HEK293 (cell line): ENCODE measurements around the gene CLN6.

Experiments
- CTCF ChIP-seq: fragments of 450-650 bp; formaldehyde crosslinking; IDR thresholded peaks from 2 replicates; pipeline ENCODE4 v1.5.1; 2016; ENCODE audit warnings: missing biosample characterization, missing genetic modification characterization
- OSR2 ChIP-seq: fragments of 450-650 bp; formaldehyde crosslinking; IDR thresholded peaks from 2 replicates; pipeline ENCODE4 v1.5.1; 2016; ENCODE audit warnings: missing biosample characterization, missing genetic modification characterization
- PRDM1 ChIP-seq: fragments of 450-650 bp; formaldehyde crosslinking; IDR thresholded peaks from 2 replicates; pipeline ENCODE4; 2016; ENCODE audit warnings: missing biosample characterization, missing genetic modification characterization
- SALL2 ChIP-seq: fragments of 450-650 bp; formaldehyde crosslinking; IDR thresholded peaks from 2 replicates; pipeline ENCODE4 v1.5.0; 2017; ENCODE audit warnings: missing biosample characterization, mild to moderate bottlenecking, missing genetic modification characterization, borderline replicate concordance
- SETDB1 ChIP-seq: IDR thresholded peaks from one replicate; pipeline ENCODE4 v1.6.1; 2017; ENCODE audit warnings: mild to moderate bottlenecking, low read length, moderate library complexity, mixed read lengths; ENCODE audit not compliant: insufficient read length
- TSHZ1 ChIP-seq: fragments of 450-650 bp; formaldehyde crosslinking; IDR thresholded peaks from 2 replicates; pipeline ENCODE4 v1.5.1; 2016; ENCODE audit warnings: missing biosample characterization, missing genetic modification characterization, borderline replicate concordance
- YY1 ChIP-seq: fragments of 450-650 bp; formaldehyde crosslinking; IDR thresholded peaks from 2 replicates; pipeline ENCODE4 v1.5.1; 2018; ENCODE audit warnings: missing biosample characterization, missing genetic modification characterization
- ZBTB10 ChIP-seq: fragments of 450-650 bp; formaldehyde crosslinking; IDR thresholded peaks from 2 replicates; pipeline ENCODE4 v1.5.1; 2016; ENCODE audit warnings: missing biosample characterization, missing genetic modification characterization
- ZNF133 ChIP-seq: fragments of 450-650 bp; formaldehyde crosslinking; IDR thresholded peaks from 2 replicates; pipeline ENCODE4 v1.5.1; 2016; ENCODE audit warnings: missing biosample characterization, missing genetic modification characterization
- ZNF202 ChIP-seq: fragments of 450-650 bp; formaldehyde crosslinking; IDR thresholded peaks from 2 replicates; pipeline ENCODE4 v1.5.1; 2016; ENCODE audit warnings: missing biosample characterization, missing genetic modification characterization, borderline replicate concordance
- ZNF211 ChIP-seq: fragments of 450-650 bp; formaldehyde crosslinking; IDR thresholded peaks from 2 replicates; pipeline ENCODE4 v1.5.1; 2016; ENCODE audit warnings: low read depth, missing biosample characterization, missing genetic modification characterization
- ZNF335 ChIP-seq: fragments of 450-650 bp; formaldehyde crosslinking; conservative IDR thresholded peaks from 2 replicates; pipeline ENCODE4 v1.5.1; 2016; ENCODE audit warnings: missing biosample characterization, missing genetic modification characterization
- ZNF433 ChIP-seq: fragments of 450-650 bp; formaldehyde crosslinking; IDR thresholded peaks from 2 replicates; pipeline ENCODE4 v1.5.1; 2016; ENCODE audit warnings: missing biosample characterization, missing genetic modification characterization, low read depth
- ZNF560 ChIP-seq: fragments of 450-650 bp; formaldehyde crosslinking; IDR thresholded peaks from 2 replicates; pipeline ENCODE4 v1.5.1; 2017; ENCODE audit warnings: missing biosample characterization, missing genetic modification characterization, borderline replicate concordance
- ZNF600 ChIP-seq: fragments of 450-650 bp; formaldehyde crosslinking; IDR thresholded peaks from 2 replicates; pipeline ENCODE4 v1.5.1; 2016; ENCODE audit warnings: missing biosample characterization, missing genetic modification characterization
- ZNF660 ChIP-seq: fragments of 450-650 bp; IDR thresholded peaks from 2 replicates; pipeline ENCODE4 v1.5.1; 2018; ENCODE audit warnings: missing biosample characterization, mild to moderate bottlenecking, missing genetic modification characterization
- ZNF747 ChIP-seq: fragments of 450-650 bp; formaldehyde crosslinking; IDR thresholded peaks from 2 replicates; pipeline ENCODE4 v1.5.1; 2016; ENCODE audit warnings: missing biosample characterization, missing genetic modification characterization
- ZNF837 ChIP-seq: fragments of 450-650 bp; formaldehyde crosslinking; IDR thresholded peaks from 2 replicates; pipeline ENCODE4 v1.5.1; 2016; ENCODE audit warnings: missing biosample characterization, missing genetic modification characterization
- TF ChIP-seq, protein P1 (sequence below): fragments of 450-650 bp; formaldehyde crosslinking; IDR thresholded peaks from 2 replicates; pipeline ENCODE4 v1.5.1; 2016; ENCODE audit warnings: missing biosample characterization, missing genetic modification characterization, low read depth
- TF ChIP-seq, protein P2 (sequence below): fragments of 450-650 bp; formaldehyde crosslinking; IDR thresholded peaks from 2 replicates; pipeline ENCODE4 v1.5.1; 2016; ENCODE audit warnings: missing biosample characterization, missing genetic modification characterization
- TF ChIP-seq, protein P3 (sequence below): fragments of 450-650 bp; formaldehyde crosslinking; IDR thresholded peaks from 2 replicates; pipeline ENCODE4 v1.5.1; 2017; ENCODE audit warnings: missing biosample characterization, missing genetic modification characterization
- TF ChIP-seq, protein P4 (sequence below): fragments of 450-650 bp; formaldehyde crosslinking; IDR thresholded peaks from 2 replicates; pipeline ENCODE4 v1.5.1; 2016; ENCODE audit warnings: missing biosample characterization, missing genetic modification characterization

CLN6 gene

GRCh38 chr15:68228143-68228970 lies 1.2 kb downstream of the CLN6 start (continued):
- TF ChIP-seq PRDM1 (tag by site-specific recombination) = no peak
- TF ChIP-seq ZNF600 = peak; percentile 45; the same call in 1 of the 2 replicates
- TF ChIP-seq YY1 = no peak
- TF ChIP-seq SETDB1 = no peak
- no peak for TF ChIP-seq ZNF660 (tag by site-specific recombination)
- no peak for TF ChIP-seq ZBTB10 (tag by site-specific recombination)
- TF ChIP-seq CTCF (tag by site-specific recombination) = no peak
- TF ChIP-seq, protein P1, sequence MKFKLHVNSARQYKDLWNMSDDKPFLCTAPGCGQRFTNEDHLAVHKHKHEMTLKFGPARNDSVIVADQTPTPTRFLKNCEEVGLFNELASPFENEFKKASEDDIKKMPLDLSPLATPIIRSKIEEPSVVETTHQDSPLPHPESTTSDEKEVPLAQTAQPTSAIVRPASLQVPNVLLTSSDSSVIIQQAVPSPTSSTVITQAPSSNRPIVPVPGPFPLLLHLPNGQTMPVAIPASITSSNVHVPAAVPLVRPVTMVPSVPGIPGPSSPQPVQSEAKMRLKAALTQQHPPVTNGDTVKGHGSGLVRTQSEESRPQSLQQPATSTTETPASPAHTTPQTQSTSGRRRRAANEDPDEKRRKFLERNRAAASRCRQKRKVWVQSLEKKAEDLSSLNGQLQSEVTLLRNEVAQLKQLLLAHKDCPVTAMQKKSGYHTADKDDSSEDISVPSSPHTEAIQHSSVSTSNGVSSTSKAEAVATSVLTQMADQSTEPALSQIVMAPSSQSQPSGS (tag by site-specific recombination) = no peak
- TF ChIP-seq, protein P2, sequence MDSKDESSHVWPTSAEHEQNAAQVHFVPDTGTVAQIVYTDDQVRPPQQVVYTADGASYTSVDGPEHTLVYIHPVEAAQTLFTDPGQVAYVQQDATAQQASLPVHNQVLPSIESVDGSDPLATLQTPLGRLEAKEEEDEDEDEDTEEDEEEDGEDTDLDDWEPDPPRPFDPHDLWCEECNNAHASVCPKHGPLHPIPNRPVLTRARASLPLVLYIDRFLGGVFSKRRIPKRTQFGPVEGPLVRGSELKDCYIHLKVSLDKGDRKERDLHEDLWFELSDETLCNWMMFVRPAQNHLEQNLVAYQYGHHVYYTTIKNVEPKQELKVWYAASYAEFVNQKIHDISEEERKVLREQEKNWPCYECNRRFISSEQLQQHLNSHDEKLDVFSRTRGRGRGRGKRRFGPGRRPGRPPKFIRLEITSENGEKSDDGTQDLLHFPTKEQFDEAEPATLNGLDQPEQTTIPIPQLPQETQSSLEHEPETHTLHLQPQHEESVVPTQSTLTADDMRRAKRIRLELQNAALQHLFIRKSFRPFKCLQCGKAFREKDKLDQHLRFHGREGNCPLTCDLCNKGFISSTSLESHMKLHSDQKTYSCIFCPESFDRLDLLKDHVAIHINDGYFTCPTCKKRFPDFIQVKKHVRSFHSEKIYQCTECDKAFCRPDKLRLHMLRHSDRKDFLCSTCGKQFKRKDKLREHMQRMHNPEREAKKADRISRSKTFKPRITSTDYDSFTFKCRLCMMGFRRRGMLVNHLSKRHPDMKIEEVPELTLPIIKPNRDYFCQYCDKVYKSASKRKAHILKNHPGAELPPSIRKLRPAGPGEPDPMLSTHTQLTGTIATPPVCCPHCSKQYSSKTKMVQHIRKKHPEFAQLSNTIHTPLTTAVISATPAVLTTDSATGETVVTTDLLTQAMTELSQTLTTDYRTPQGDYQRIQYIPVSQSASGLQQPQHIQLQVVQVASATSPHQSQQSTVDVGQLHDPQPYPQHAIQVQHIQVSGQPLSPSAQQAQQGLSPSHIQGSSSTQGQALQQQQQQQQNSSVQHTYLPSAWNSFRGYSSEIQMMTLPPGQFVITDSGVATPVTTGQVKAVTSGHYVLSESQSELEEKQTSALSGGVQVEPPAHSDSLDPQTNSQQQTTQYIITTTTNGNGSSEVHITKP (tag by site-specific recombination) = peak; percentile 83
- TF ChIP-seq SALL2 (tag by site-specific recombination) = no peak
- no peak for TF ChIP-seq ZNF211 (tag by site-specific recombination)
- no peak for TF ChIP-seq ZNF560 (tag by site-specific recombination)
- no peak for TF ChIP-seq ZNF133 (tag by site-specific recombination)
- TF ChIP-seq TSHZ1 = no peak
- TF ChIP-seq OSR2 (tag by site-specific recombination) = no peak
- TF ChIP-seq, protein P3, sequence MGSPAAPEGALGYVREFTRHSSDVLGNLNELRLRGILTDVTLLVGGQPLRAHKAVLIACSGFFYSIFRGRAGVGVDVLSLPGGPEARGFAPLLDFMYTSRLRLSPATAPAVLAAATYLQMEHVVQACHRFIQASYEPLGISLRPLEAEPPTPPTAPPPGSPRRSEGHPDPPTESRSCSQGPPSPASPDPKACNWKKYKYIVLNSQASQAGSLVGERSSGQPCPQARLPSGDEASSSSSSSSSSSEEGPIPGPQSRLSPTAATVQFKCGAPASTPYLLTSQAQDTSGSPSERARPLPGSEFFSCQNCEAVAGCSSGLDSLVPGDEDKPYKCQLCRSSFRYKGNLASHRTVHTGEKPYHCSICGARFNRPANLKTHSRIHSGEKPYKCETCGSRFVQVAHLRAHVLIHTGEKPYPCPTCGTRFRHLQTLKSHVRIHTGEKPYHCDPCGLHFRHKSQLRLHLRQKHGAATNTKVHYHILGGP (tag by site-specific recombination) = no peak
- no peak for TF ChIP-seq ZNF433 (tag by site-specific recombination)
- TF ChIP-seq ZNF202 (tag by site-specific recombination) = no peak
- TF ChIP-seq ZNF747 = no peak
- TF ChIP-seq ZNF837 (tag by site-specific recombination) = no peak; the same call in 1 of the 2 replicates
- TF ChIP-seq, protein P4, sequence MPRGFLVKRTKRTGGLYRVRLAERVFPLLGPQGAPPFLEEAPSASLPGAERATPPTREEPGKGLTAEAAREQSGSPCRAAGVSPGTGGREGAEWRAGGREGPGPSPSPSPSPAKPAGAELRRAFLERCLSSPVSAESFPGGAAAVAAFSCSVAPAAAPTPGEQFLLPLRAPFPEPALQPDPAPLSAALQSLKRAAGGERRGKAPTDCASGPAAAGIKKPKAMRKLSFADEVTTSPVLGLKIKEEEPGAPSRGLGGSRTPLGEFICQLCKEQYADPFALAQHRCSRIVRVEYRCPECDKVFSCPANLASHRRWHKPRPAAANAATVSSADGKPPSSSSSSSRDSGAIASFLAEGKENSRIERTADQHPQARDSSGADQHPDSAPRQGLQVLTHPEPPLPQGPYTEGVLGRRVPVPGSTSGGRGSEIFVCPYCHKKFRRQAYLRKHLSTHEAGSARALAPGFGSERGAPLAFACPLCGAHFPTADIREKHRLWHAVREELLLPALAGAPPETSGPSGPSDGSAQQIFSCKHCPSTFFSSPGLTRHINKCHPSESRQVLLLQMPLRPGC = no peak
- TF ChIP-seq ZNF335 (tag by site-specific recombination) = peak; percentile 97
